PC-9 (cell line): ENCODE measurements around the gene FGD6.
"Not testable (repeated sequence)": the region's sequence is repeated elsewhere in the genome, so short reads cannot be mapped to it uniquely, and the experiment has no call there.

Source experiments
- CTCF ChIP-seq: fragments of 200-600 bp; sonication (generic); conservative IDR thresholded peaks from 2 replicates; pipeline ENCODE4 v1.6.1; 2017; ENCODE audit warnings: mixed run types, antibody characterized with exemption, mild to moderate bottlenecking, moderate library complexity
- EZH2 ChIP-seq: fragments of 200-600 bp; sonication (generic); IDR thresholded peaks from 2 replicates; pipeline ENCODE4 v1.8.0; 2017; ENCODE audit warnings: antibody characterized with exemption, low read depth

- not testable (repeated sequence) for TF ChIP-seq CTCF, EZH2
Observed at GRCh38 chr12:95138031-95138430, 79.2 kb downstream of the FGD6 start.
